ENCODE data around the gene MTFP1.

Gene MTFP1

GRCh38 chr22:30427871-30428270 lies 2.3 kb downstream of the MTFP1 start:
- no peak for DNase-seq (ENCODE audit: low read depth)
- no peak overlapping the region for H3K4me3 ChIP-seq (ENCODE audit: low read depth, low read length)
- TF ChIP-seq CTCF (IDR thresholded peaks at IDR 0.05; ENCODE audit: low read depth, low read length, missing control alignments): no peak

GRCh38 chr22:30429887-30430286 lies 4.3 kb downstream of the MTFP1 start:
- TF ChIP-seq CTCF (IDR thresholded peaks at IDR 0.05; ENCODE audit: low read depth, low read length, missing control alignments): no peak
- no peak overlapping the region for H3K4me3 ChIP-seq (ENCODE audit: low read depth, low read length)
- no peak for DNase-seq (ENCODE audit: low read depth)

GRCh38 chr22:30430933-30431332 lies 5.4 kb downstream of the MTFP1 start:
- H3K4me3 ChIP-seq (ENCODE audit: low read depth, low read length): no peak overlapping the region
- TF ChIP-seq CTCF (IDR thresholded peaks at IDR 0.05; ENCODE audit: low read depth, low read length, missing control alignments): no peak
- DNase-seq (ENCODE audit: low read depth): no peak

GRCh38 chr22:30432096-30432495 lies 6.5 kb downstream of the MTFP1 start:
- TF ChIP-seq CTCF (IDR thresholded peaks at IDR 0.05; ENCODE audit: low read depth, low read length, missing control alignments): no peak
- DNase-seq (ENCODE audit: low read depth): no peak
- no peak overlapping the region for H3K4me3 ChIP-seq (ENCODE audit: low read depth, low read length)

- no peak for TF ChIP-seq CTCF (IDR thresholded peaks at IDR 0.05; ENCODE audit: low read depth, low read length, missing control alignments)
- H3K4me3 ChIP-seq (ENCODE audit: low read depth, low read length): no peak overlapping the region
- no peak for DNase-seq (ENCODE audit: low read depth)
Measured at GRCh38 chr22:30432520-30432919, 7.0 kb downstream of the MTFP1 start.

GRCh38 chr22:30433227-30433626 lies 7.7 kb downstream of the MTFP1 start:
- no peak for DNase-seq (ENCODE audit: low read depth)
- no peak for TF ChIP-seq CTCF (IDR thresholded peaks at IDR 0.05; ENCODE audit: low read depth, low read length, missing control alignments)
- H3K4me3 ChIP-seq (ENCODE audit: low read depth, low read length): no peak overlapping the region

- TF ChIP-seq CTCF (IDR thresholded peaks at IDR 0.05; ENCODE audit: low read depth, low read length, missing control alignments): no peak
- no peak for DNase-seq (ENCODE audit: low read depth)
- H3K4me3 ChIP-seq (ENCODE audit: low read depth, low read length): no peak overlapping the region
Measured at GRCh38 chr22:30433773-30434172, 8.2 kb downstream of the MTFP1 start.

All from GM12864 (cell line).